GM08714 (cell line): Measurements from ENCODE around the gene PRRT1B.

Source experiments
- H3K4me3 ChIP-seq: fragments of 200-500 bp; sonication (Bioruptor generic); 2 replicates; pipeline ENCODE4 v1.5.1; 2014; ENCODE audit warnings: mild to moderate bottlenecking, low read length, inconsistent platforms
- ZNF274 ChIP-seq: IDR thresholded peaks from 2 replicates; pipeline ENCODE4 v1.6.1; 2012; ENCODE audit warnings: mild to moderate bottlenecking, low read depth, low read length

The PRRT1B gene

GRCh38 chr9:131588396-131588795, 43.1 kb downstream of the PRRT1B start:
- no peak overlapping the region for H3K4me3 ChIP-seq
- TF ChIP-seq ZNF274: no peak

GRCh38 chr9:131589124-131589711, 43.9 kb downstream of the PRRT1B start:
- H3K4me3 ChIP-seq: no peak overlapping the region
- TF ChIP-seq ZNF274: no peak

- H3K4me3 ChIP-seq: no peak overlapping the region
Observed at GRCh38 chr9:131589993-131590392, 44.7 kb downstream of the PRRT1B start.

GRCh38 chr9:131590449-131590848, 45.1 kb downstream of the PRRT1B start:
- no peak for TF ChIP-seq ZNF274
- no peak overlapping the region for H3K4me3 ChIP-seq

More at GRCh38 chr9:131589993-131590392, 44.7 kb downstream of the PRRT1B start:
- no peak for TF ChIP-seq ZNF274

- H3K4me3 ChIP-seq: no peak overlapping the region
- no peak for TF ChIP-seq ZNF274
Observed at GRCh38 chr9:131590907-131591844, 45.9 kb downstream of the PRRT1B start.

- H3K4me3 ChIP-seq: no peak overlapping the region
- TF ChIP-seq ZNF274: no peak
Observed at GRCh38 chr9:131591845-131592208, 46.5 kb downstream of the PRRT1B start.

GRCh38 chr9:131593091-131593820, 47.9 kb downstream of the PRRT1B start:
- no peak overlapping the region for H3K4me3 ChIP-seq
- TF ChIP-seq ZNF274: no peak

- H3K4me3 ChIP-seq: no peak overlapping the region
- TF ChIP-seq ZNF274: no peak
Observed at GRCh38 chr9:131593936-131594665, 48.8 kb downstream of the PRRT1B start.

GRCh38 chr9:131594906-131595665, 49.8 kb downstream of the PRRT1B start:
- no peak for TF ChIP-seq ZNF274
- no peak overlapping the region for H3K4me3 ChIP-seq

- no peak for TF ChIP-seq ZNF274
- no peak overlapping the region for H3K4me3 ChIP-seq
Observed at GRCh38 chr9:131595696-131596429, 50.5 kb downstream of the PRRT1B start.

- H3K4me3 ChIP-seq: no peak overlapping the region
- no peak for TF ChIP-seq ZNF274
Observed at GRCh38 chr9:131596430-131596743, 51.1 kb downstream of the PRRT1B start.

- no peak overlapping the region for H3K4me3 ChIP-seq
- TF ChIP-seq ZNF274: no peak
Observed at GRCh38 chr9:131597246-131597645, 51.9 kb downstream of the PRRT1B start.

GRCh38 chr9:131598121-131598520, 52.8 kb downstream of the PRRT1B start:
- TF ChIP-seq ZNF274: no peak
- H3K4me3 ChIP-seq: no peak overlapping the region
